NCI-H128 (cell line): ENCODE measurements around the gene CLEC2A.
"Not testable (repeated sequence)": the region's sequence is repeated elsewhere in the genome, so short reads cannot be mapped to it uniquely, and the experiment has no call there.

Experiments used
- DNase-seq: peaks from one replicate; lab custom pipeline; 2025; ENCODE audit not compliant: unreplicated experiment; lab: John Stamatoyannopoulos, UW

Gene CLEC2A

GRCh38 chr12:9932270-9932669, at the start of gene CLEC2A:
Gene CLEC2A (minus strand): TSS chr12:9932370. CDS start chr12:9932329, 41 bp downstream.
- DNase-seq: no peak

GRCh38 chr12:9980126-9980525, 48.0 kb upstream of the CLEC2A start:
- DNase-seq: no peak

GRCh38 chr12:9977916-9978315, 45.7 kb upstream of the CLEC2A start:
- no peak for DNase-seq

- DNase-seq: not testable (repeated sequence)
Measured at GRCh38 chr12:9976626-9977025, 44.5 kb upstream of the CLEC2A start.

- no peak for DNase-seq
Measured at GRCh38 chr12:9975614-9976013, 43.4 kb upstream of the CLEC2A start.

GRCh38 chr12:9974731-9975130, 42.6 kb upstream of the CLEC2A start:
- not testable (repeated sequence) for DNase-seq

GRCh38 chr12:9973949-9974348, 41.8 kb upstream of the CLEC2A start:
- DNase-seq: no peak

- DNase-seq: no peak
Measured at GRCh38 chr12:9971181-9971580, 39.0 kb upstream of the CLEC2A start, which contains the start of gene CLEC12A. Gene CLEC12A (plus strand): TSS chr12:9971409. CDS start chr12:9971597, 188 bp downstream.

- no peak for DNase-seq
Measured at GRCh38 chr12:9969673-9970072, 37.5 kb upstream of the CLEC2A start.

- DNase-seq: no peak
Measured at GRCh38 chr12:9961901-9962300, 29.7 kb upstream of the CLEC2A start.

GRCh38 chr12:9961106-9961505, 28.9 kb upstream of the CLEC2A start:
- DNase-seq: no peak

GRCh38 chr12:9960590-9960989, 28.4 kb upstream of the CLEC2A start:
- no peak for DNase-seq

- no peak for DNase-seq
Measured at GRCh38 chr12:9957834-9958233, 25.7 kb upstream of the CLEC2A start.

- not testable (repeated sequence) for DNase-seq
Measured at GRCh38 chr12:9952954-9953729, 21.0 kb upstream of the CLEC2A start.

- no peak for DNase-seq
Measured at GRCh38 chr12:9951026-9951675, 19.0 kb upstream of the CLEC2A start.

GRCh38 chr12:9948606-9949296, 16.6 kb upstream of the CLEC2A start:
- no peak for DNase-seq

GRCh38 chr12:9947674-9948073, 15.5 kb upstream of the CLEC2A start:
- DNase-seq: no peak

- no peak for DNase-seq
Measured at GRCh38 chr12:9944391-9944790, 12.2 kb upstream of the CLEC2A start.

- no peak for DNase-seq
Measured at GRCh38 chr12:9943240-9943639, 11.1 kb upstream of the CLEC2A start.

GRCh38 chr12:9941838-9942237, 9.7 kb upstream of the CLEC2A start:
- no peak for DNase-seq

GRCh38 chr12:9940375-9940774, 8.2 kb upstream of the CLEC2A start:
- no peak for DNase-seq

- no peak for DNase-seq
Measured at GRCh38 chr12:9936591-9936990, 4.4 kb upstream of the CLEC2A start.
